ENCODE data around the gene KBTBD7.

The KBTBD7 gene, protein sequence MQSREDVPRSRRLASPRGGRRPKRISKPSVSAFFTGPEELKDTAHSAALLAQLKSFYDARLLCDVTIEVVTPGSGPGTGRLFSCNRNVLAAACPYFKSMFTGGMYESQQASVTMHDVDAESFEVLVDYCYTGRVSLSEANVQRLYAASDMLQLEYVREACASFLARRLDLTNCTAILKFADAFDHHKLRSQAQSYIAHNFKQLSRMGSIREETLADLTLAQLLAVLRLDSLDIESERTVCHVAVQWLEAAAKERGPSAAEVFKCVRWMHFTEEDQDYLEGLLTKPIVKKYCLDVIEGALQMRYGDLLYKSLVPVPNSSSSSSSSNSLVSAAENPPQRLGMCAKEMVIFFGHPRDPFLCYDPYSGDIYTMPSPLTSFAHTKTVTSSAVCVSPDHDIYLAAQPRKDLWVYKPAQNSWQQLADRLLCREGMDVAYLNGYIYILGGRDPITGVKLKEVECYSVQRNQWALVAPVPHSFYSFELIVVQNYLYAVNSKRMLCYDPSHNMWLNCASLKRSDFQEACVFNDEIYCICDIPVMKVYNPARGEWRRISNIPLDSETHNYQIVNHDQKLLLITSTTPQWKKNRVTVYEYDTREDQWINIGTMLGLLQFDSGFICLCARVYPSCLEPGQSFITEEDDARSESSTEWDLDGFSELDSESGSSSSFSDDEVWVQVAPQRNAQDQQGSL

DNA sequence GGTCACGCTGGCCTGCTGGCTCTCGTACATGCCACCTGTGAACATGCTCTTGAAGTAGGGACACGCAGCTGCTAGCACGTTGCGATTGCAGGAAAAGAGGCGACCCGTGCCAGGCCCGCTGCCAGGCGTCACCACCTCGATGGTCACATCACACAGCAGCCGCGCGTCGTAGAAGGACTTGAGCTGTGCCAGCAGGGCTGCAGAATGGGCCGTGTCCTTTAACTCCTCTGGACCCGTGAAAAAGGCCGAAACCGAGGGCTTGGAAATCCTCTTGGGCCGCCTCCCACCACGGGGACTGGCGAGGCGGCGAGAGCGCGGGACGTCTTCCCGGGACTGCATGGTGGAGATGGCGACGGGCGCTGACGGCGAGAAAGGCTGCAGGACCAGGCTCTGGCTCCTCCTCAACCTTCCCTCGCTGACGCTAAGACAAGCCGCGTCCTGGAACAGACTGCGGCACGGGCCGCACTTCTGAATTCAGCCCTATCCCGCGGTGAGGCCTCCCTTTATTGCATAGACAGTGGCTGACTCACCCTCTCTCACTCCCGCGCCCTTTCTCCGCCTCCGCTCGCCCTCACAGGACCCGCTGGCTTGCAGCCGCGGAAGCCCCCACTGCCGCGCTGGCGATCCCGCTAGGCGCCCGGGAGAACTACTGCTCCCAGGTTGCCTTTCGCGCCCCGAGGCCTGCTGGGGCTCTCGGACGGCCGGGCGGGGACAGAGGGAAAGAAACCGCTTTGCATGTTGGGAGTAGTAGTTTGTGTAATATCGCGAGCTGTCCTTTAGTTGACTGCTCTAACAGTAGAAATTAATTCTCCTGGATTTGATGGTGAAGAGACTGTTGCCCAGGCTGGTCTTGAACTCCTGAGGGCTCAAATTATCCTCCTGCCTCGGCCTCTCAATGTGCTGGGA lies at the start of gene KBTBD7:
Gene KBTBD7, minus strand, starts transcription at position 651 of the 906 bp plus-strand sequence. Its CDS starts 312 bp downstream, at position 339.
- peak; percentile 92 to 94 for DNase-seq

DNA sequence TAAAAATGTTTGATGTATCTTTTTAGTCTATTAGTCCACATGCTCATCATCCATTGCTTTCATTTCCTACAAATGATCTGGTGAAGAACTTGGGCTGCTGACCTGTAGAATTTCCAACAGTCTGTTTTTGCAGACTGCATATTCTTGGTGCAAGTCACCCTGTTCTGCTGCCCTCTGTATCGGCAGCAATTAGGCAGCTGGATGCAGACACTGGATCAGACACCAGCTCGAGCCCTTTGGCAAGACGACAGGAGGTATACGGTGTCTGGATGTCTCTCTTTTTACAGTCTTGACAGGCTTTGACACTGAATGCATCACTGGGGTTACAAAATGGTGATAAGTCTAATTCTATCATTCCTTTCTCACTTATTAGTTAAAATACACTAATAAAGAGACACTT lies 47.3 kb upstream of the KBTBD7 start:
- DNase-seq, result no peak

DNA sequence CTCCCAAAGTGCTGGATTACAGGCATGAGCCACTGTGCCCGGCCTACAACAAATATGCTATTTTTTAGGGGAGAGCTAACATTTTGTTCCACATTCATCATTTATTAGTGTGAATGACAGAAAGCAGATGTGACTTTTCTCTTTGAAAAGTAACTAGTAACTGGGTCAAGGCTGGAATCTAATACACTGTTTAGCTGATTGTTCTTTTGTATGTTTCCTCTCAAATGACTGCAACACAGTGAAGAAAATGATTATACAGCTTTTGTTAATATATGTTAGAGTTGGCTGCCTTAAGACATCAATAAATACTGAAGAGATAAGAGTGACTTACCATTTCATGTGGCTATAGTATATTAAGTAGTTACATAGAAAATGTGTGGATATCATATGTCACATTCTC lies 42.0 kb upstream of the KBTBD7 start:
- DNase-seq, result no peak

DNA sequence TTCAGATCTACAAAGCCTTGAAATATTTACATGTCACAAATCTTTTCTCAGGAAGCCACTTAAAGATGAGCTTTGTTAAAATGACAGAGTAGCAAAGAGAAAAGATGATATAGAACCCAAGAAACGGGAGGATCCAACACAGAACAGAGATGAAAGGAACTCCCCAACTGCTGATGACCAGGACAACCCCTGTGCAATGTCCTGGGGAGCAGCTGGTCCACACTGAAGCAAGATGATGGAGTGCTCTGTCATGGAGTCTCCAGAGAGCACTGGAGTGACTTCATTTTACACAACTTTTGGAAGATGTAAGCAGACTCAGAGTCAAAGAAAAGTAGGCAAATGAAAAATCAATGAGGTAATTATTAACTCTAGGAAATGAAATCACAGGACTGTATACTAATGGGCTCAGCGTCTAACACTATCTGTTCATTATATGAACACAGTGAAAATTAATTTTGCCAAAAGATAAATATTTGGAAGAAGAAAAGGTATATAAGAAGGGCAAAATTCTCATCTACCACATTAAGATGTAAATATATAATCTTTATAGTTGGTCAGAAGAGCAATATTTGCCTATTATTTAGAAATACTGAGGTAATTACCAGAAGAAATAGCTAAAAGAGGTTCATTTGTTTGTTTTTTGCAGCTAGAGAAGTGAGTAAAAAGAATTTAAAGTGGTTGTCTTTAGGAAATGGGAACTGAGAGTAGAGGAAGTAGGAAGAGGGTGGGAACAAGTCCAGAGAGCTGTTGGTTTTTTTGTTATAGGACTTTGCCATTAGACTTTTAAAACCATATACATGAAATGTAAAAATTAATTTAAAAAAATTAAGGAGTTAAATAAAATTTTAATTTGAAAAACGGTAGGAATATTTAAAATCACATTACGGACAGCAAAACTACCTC lies 38.5 kb upstream of the KBTBD7 start:
- no peak for DNase-seq

DNA sequence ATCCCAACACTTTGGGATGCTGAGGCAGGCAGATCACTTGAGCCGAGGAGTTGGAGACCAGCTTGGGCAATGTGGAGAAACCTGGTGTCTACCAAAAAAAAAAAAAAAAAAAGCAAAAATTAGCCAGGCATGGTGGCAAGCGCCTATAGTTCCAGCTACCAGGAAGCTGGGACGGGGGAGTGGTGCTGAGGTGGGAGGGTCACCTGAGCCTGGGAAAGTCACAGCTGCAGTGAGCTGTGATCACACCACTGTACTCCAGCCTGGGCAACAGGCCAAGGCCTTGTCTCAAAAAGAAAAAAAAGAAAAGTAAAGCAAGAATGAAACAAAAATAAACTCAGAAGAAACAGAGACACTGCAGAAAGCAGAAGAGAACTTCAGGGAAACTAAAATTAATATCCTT lies 37.4 kb upstream of the KBTBD7 start:
- no peak for DNase-seq

DNA sequence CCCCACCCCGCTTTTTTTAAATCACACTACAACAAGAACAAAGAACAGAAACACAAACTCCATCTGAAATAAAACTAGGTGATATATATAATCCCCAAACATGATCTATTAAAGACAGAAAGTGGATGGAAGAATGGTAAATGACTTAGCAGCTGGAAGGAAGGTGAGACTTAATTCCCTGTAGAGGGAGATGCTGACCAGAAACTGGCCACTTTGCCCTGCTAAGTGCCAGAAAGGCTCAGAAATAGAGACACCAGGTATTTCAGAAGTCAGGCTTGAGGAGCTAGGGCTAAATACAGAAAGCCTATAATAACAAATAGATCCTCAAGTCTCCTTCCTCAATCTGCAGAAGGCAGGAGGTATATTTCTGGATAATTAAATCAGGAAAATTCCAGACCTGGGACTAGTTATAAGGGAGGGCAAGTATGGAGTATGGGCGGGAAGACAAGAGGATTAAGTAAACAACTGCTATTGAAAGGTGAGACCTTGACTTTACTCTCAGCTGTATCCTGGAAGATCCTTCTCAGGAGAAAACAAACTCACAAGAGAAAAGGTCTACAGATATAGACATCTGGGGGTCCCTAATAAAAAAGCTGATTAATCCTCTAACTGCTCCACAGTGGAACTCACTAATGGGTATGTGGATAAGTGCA lies 36.8 kb upstream of the KBTBD7 start:
- no peak for DNase-seq

DNA sequence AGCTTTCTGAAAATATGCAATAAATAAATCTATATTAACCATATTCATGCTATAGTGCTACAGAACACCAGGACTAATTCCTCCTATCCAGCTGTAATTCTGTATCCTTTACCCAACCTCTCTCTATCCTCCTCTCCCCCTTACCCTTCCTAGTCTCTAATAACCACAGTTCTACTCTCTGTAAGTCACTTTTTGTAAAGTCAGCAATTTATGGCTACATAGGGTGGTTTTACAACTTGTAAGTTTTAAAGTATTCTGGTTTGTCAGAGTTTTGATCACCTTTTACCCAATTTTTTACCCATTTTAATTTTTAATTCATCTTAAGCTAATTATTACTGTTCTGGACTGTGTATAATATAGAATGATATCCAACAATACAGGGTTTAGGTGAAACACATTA lies 35.0 kb upstream of the KBTBD7 start:
- no peak for DNase-seq

DNA sequence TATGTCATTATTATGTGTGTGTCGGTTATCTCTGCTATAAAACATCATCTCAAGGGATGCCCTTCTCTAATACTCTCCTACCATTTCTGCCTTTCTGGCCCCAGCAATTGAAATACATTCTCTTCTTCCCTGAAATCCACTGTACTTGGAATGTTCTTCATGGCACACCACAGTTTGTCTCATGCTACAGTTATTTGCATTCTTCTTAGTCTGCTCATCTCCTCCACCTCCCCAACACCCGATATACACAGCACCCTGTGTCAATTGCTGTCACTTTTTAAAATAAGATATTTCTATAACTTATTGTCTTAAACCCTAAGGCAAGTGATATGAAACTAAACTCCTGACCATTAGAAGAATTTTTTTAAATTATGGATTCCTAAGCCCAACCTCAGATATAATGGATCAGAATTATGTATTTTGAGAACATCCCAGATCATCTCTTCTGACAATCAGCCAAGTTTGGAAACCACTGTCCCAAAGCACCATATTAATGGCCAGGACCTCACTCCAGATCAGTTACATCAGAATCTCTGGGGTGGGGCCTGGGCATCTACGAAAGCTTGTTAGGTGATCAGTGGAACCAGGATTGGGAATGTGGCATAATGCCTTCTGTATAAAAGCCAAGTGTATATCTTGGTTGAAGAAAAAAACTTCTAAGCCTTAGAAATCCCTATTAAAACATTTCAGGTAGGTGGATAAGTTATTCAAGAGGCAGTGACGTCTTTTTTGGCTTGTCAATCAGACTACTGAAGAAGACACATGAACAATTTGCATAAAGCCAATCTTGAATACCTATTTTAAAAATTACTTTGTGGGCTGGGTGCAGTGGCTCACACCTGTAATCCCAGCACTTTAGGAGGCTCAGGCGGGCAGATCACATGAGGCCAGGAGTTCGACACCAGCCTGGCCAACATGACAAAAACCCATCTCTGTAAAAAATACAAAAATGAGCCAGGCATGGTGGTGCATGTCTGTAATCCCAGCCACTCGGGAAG lies 30.0 kb upstream of the KBTBD7 start:
- DNase-seq, result no peak

DNA sequence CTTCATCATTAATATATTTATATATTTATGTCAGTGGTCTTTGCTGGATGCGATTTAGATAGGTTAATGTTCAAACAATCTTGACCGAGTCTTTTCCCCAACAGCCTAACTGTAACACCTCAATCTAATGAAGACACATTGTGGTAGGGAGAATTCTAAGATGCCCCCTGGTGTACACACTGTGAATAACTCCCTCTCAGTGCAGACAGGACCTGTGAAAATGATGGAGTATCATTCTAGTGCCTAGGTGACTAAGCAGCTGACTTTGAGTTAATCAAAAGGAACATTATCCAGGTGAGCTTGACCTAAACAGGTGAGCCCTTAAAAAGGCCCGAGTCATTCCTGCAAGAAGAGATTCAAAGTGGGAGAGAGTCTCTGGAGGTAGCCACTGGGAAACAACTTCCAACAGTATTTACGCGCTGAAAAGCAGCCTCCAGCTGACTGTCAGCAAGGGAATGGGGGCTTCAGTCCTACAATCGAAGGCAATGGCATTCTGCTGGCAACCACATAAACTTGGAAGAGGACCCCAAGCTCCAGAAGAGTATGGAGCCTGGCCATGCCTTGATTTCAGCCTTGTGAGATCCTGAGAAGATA lies 28.0 kb upstream of the KBTBD7 start:
- peak; percentile 48 to 62 for DNase-seq

DNA sequence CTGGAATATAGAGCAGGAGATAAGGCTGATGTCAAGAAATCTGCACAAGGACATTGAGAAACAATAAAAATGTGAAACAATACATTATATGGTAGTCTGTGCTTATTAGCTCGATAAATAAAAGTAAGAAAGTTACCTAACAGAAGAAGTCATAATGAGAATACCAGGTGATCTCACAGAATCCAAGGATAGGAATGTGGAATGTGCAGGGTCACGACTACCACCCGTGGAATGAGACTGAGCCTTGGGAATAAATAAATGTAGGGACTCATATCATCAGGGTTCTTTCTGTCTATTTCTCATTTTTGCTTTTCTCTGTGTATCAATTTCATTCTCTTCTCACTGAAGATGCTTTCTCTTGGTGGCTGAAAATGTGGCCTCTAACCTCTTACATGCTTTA lies 26.0 kb upstream of the KBTBD7 start:
- DNase-seq, result no peak

DNA sequence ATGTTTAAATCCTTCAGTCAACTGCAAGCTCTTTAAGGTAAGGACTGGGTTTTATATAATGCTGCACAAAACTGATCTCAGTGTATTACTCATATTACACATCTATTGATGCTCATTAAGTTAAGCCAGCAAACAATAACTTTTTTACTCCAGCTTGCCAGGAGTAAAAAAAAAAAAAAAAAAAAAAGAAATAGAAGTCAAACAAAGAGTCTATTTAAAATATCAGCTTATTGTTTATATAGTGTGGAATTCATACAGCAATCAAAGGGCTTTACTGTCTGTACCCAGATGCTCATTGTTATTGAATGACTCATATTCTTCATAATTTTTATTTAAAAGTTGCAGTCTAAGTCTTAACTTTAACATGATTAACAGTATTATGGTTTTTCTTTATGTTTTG lies 21.8 kb upstream of the KBTBD7 start:
- DNase-seq, result no peak

DNA sequence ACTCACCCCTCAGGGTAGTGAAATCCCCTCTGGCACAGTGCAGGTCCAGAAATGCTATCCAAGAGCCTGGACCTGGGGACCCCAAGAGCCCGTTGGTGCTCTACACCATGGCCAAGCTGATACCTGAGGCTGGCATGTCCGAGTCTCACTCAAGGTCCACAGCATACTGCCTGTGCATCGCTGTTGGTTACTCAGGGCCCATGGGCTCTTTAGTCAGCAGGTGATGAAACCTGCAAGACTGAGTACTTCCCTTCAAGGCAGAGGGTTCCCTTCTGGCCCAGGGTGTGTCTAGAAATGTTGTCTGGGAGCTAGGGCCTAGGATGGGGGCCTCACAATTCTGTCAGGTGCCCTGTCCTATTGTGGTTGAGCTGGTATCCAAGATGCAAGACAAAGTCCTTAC lies 19.6 kb upstream of the KBTBD7 start:
- DNase-seq, result no peak

DNA sequence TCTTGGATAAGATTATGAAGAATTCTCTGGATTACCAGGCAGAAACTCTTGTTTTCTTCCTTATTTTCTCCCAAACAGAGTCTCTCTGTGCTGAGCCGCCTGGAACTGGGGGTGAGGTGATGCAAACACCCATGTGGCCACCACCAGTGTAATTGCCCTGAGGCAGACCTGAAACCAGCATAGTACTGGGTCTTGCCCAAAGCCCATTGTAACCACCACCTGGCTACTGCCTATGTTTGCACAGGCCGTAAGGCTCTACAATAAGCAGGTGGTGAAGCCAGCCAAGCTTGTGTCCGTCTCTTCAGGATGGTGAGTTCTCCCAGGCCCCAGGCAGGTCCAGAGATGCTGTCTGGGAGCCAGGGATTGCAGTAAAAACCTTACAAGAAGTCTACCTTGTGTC lies 18.9 kb upstream of the KBTBD7 start:
- DNase-seq, result no peak

DNA sequence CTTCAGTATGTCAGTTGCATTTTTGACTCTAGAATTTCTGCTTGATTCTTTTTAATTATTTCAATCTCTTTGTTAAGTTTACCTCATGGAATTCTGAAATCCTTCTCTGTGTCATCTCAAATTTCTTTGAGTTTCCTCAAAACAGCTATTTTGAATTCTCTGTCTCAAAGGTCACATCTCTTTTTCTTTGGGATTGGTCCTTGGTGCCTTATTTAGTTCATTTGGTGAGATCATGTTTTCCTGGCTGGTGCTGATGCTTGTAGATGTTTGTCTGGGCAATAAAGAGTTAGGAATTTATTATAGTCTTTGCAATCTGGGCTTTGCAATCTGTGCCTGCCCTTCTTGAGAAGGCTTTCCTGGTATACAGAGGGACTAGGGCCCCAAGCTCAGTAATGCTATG lies 18.5 kb upstream of the KBTBD7 start:
- no peak for DNase-seq

DNA sequence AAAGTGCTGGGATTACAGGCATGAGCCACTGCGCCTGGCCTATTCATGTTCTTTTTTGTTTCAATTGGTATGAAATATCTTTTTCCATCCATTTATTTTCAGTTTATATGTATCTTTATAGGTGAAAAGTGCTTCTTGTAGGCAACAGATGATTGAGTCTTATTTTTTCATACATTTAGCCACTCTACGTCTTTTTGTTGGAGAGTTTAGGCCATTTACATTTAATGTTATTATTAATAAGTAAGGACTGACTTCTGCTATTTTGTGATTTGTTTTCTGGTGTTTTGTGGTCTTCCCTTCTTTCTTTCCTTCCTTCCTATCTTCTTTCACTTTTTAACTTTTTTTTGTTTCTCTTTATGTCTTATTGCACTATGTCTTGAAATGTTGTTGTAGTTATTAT lies 16.7 kb upstream of the KBTBD7 start:
- DNase-seq, result no peak

DNA sequence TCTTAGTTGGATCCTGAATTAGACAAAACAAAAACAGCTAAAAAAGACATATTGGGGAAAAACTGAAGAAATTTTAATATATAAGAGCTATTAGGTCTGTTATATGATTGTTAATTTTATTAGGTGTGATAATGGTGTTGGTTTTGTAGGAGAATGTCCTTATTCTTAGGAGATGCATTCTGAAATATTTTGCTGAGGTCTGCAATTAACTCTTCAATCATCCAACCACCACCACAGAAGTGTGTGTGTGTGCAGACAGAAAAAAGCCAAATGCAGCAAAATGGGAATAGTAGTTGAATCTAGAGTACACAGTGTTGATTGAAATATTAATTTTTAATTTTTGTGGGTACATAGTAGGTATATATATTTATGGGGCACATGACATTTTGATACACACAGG lies 12.1 kb upstream of the KBTBD7 start:
- DNase-seq, result no peak

DNA sequence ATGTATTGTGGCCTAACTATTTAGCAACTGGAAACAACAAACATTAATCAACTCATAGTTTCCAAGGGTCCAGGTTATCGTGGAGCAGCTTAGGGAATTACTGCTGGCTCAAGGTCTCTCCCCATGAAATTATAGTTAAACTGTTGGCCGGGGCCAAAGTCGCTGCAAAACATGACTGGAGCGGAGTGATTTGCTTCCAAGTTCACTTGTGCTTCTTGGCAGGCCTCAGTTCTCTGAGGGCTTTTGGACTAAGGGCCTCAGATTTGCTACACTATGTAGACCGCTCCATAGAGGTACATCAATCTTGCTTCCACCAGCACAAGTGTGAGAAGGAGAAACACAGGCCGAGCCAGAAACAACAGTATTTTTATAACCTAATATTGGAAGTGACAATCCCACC lies 9.4 kb upstream of the KBTBD7 start:
- DNase-seq, result no peak

DNA sequence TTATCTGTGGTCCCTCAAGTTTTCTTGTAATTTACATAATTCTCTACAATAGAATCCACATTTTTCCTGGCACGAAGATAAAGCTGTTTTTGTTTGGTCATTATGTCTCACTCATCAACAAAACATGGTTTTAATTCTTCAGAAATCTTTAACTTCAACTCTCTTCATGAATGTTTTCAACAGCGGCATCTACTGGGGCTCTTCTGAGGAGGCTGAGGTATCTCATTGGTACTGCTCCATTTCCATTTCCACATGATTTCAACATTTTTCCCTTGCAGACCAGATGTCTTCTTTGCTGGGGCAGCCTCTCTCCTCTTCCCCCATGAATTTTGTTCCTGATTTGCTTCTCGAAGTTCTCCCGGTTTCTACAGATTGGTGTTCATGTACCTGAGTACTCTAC lies 5.8 kb upstream of the KBTBD7 start:
- no peak for DNase-seq

DNA sequence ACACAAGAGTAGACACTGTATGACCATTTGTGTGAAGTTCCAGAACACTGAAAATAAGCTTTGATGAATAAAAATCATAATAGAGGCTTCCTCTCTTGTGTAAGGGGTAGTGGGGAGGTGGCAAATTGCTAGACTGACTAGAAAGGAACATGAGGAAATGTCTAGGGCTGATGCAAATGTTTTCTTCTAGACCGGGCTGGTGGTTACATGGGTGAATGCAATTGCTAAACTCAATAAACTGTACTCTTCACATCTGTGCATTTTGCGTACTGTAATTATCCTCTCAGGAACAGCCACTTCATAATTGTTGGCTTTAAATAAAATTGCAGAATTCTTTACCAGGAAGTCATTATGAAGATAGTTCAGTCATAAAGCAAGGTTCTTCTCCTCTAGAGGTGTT lies 5.2 kb upstream of the KBTBD7 start:
- DNase-seq, result no peak

DNA sequence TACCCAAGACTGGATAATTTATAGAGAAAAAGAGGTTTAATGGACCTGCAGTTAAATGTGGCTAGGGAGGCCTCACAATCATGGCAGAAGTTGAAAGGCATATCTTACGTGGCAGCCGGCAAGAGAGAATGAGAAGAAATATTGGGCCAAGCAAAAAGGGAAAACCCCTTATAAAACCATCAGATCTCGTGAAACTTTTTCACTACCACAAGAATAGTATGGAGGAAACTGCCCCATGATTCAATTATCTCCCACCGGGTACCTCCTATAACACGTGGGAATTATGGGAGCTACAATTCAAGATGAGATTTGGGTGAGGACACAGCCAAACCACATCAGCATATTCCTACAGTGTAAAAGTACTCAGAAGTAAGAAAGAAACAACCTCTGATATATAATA lies 4.7 kb upstream of the KBTBD7 start:
- DNase-seq, result no peak
